GM23338 (cell line): Measurements from ENCODE around the gene GDF11.

Experiments
- CREB1 ChIP-seq: fragments of 250-450 bp; sonication (Bioruptor Pico); IDR thresholded peaks from 2 replicates; pipeline ENCODE4 v1.5.0; 2020; ENCODE audit warnings: low read depth, mild to moderate bottlenecking, moderate library complexity
- CTCF ChIP-seq, 2 experiments: fragments of 200-600 bp in 1 of 2; sonication (generic) in 1 of 2; conservative IDR thresholded peaks; 2 replicates each; pipeline versions ENCODE4 v1.5.1 to v1.6.1; 2016 to 2017; ENCODE audit warnings: antibody characterized with exemption in 2 of 2, low read depth in 2 of 2, mild to moderate bottlenecking in 2 of 2, moderate library complexity in 1 of 2
- EZH2 ChIP-seq: fragments of 200-600 bp; sonication (generic); IDR thresholded peaks from one replicate; pipeline ENCODE4 v1.8.0; 2017; ENCODE audit warnings: antibody characterized with exemption, mild to moderate bottlenecking, low read depth; ENCODE audit not compliant: unreplicated experiment
- EZH2phosphoT487 ChIP-seq: fragments of 200-600 bp; sonication (generic); IDR thresholded peaks from one replicate; pipeline ENCODE4 v1.8.1; 2018; ENCODE audit warnings: antibody characterized with exemption; ENCODE audit not compliant: unreplicated experiment
- JUNB ChIP-seq: IDR thresholded peaks from one replicate; pipeline ENCODE4 v1.6.1; 2016; ENCODE audit warnings: antibody characterized with exemption; ENCODE audit not compliant: unreplicated experiment
- NANOG ChIP-seq: IDR thresholded peaks from 2 replicates; pipeline ENCODE4 v1.6.1; 2016; ENCODE audit warnings: antibody characterized with exemption, borderline replicate concordance
- POLR2AphosphoS5 ChIP-seq: IDR thresholded peaks from 2 replicates; pipeline ENCODE4 v1.6.1; 2016; ENCODE audit warnings: antibody characterized with exemption, low read depth
- REST ChIP-seq: IDR thresholded peaks from one replicate; pipeline ENCODE4 v1.6.1; 2018; ENCODE audit warnings: antibody characterized with exemption; ENCODE audit not compliant: unreplicated experiment

- TF ChIP-seq CTCF (conservative IDR thresholded peaks at IDR 0.05; ENCODE audit: low read depth in 2 of 2): no peak
- no peak for TF ChIP-seq POLR2AphosphoS5
- TF ChIP-seq CREB1 (CRISPR knock-in tag): no peak
- no peak for TF ChIP-seq REST
- TF ChIP-seq EZH2: no peak
- no peak for TF ChIP-seq EZH2phosphoT487
- no peak for TF ChIP-seq NANOG
- TF ChIP-seq JUNB: no peak
Measured at GRCh38 chr12:55748230-55748993, 5.5 kb downstream of the GDF11 start.
